Activated naive CD4-positive, alpha-beta T cell treated with anti-CD3 and anti-CD28 coated beads, Interleukin-2, amount 50 U/mL, for 72 hours (primary cell): Measurements from ENCODE around the gene CASP10. TPM values are rescaled to one million over a fixed set of nuclear protein-coding genes. Genes with fewer than 3 reads are reported as not detected.

Source experiments
- ATAC-seq, 2 donors: fragments of 150-1000 bp; cut with Tn5 transposase; 2 replicates each; pipeline ENCODE4 v1.10.0; 2021; ENCODE audit warnings: mild to moderate bottlenecking in 2 of 2, moderate library complexity in 2 of 2
- DNase-seq, 2 donors: peaks; one replicate each; pipeline ENCODE4 v3.0.0; 2021 to 2022; ENCODE audit warnings: low spot score in 2 of 2
- H3K27ac Mint-ChIP-seq, 2 donors: one replicate each; pipeline ENCODE4 v1.8.0; 2022; ENCODE audit warnings: mild to moderate bottlenecking in 2 of 2, mixed read lengths in 2 of 2
- H3K36me3 Mint-ChIP-seq, 2 donors: one replicate each; pipeline ENCODE4 v1.8.0; 2022; ENCODE audit warnings: mixed read lengths in 2 of 2
- H3K9me3 Mint-ChIP-seq, 2 donors: one replicate each; pipeline ENCODE4 v1.8.0; 2022; ENCODE audit warnings: mixed read lengths in 2 of 2
- total RNA-seq, 2 donors: library from RNA; stranded (reverse); gene quantifications; one replicate each; pipeline ENCODE4 v1.2.3, GENCODE V29; 2022

Gene CASP10
- total RNA-seq, 2 donors from 2014 or later, result 23.5 to 25.1 TPM

GRCh38 chr2:201204655-201205514 lies 21.9 kb downstream of the CASP10 start:
- ATAC-seq (no peak), DNase-seq (no peak)
- Mint-ChIP-seq H3K36me3 (peaks cover 0 to 33% of the 10 kb centered on the region in 2 donors), H3K27ac (peak overlapping the region in 1 of 2 donors; percentile 32), H3K9me3 (no peaks in the 10 kb centered on the region)

DNA sequence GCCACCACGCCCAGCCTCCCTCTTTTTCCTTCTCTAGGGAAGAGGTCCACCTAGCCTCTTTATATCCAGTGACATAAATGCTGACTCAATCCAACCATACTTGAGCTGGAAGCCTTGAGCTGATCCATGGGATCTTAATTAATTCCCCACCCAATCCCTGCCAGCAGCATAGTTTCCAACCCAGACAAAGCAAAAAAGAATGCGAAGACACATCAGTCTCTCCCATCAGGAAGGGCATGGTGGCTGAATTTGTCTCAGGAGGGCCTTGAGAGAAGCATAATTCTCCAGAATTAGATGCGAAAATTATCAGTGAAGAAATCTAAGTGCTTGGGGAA lies 22.5 kb downstream of the CASP10 start:
- Mint-ChIP-seq H3K27ac (peak overlapping the region in 1 of 2 donors; percentile 32), H3K36me3 (peaks cover 0 to 28% of the 10 kb centered on the region in 2 donors), H3K9me3 (no peaks in the 10 kb centered on the region)
- ATAC-seq (no peak), DNase-seq (no peak)

DNA sequence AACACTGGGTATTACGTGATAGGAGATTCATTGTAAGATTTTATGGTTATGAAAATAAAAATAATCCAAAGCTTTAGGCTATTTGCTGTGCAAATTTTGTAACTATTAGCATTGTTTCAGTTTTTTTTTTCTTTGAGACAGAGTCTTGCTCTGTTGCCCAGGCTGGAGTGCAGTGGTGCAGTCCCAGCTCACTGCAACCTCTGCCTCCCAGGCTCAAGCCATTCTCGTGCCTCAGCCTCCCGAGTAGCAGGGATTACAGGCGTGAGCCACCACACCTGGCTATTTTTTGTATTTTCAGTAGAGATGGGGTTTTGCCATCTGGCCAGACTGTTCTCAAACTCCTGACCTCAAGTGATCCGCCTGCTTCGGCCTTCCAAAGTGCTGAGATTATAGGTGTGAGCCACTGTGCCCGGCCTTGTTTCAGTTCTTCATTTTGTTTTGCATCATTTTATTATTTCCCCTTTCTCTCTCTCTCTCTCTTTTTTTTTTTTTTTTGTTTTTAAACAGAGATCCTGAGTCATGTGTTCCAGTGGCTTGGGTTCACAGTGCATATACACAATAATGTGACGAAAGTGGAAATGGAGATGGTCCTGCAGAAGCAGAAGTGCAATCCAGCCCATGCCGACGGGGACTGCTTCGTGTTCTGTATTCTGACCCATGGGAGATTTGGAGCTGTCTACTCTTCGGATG lies 25.8 kb downstream of the CASP10 start:
- H3K36me3 Mint-ChIP-seq, result peaks cover 0 to 23% of the 10 kb centered on the region in 2 donors
- no peaks in the 10 kb centered on the region for H3K9me3 Mint-ChIP-seq
- no peak overlapping the region for H3K27ac Mint-ChIP-seq
- no peak for ATAC-seq
- no peak for DNase-seq

DNA sequence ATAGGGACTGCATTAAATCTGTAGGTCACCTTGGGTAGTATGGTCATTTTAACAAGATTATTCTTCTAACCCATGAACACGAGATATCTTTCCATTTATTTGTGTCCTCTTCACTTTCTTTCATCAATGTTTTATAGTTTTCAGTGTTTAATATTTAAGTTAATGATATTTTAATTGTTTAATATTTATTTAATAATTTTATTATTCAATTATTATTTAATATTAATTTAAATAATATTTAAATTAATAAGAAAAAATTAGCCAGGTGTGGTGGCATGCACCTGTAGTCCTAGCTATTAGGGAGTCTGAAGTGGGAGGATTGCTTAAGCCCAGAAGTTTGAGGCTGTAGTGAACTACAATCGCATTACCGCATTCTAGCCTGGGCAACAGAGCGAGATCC lies 33.0 kb downstream of the CASP10 start:
- H3K9me3 Mint-ChIP-seq, result no peaks in the 10 kb centered on the region
- no peak for DNase-seq
- no peak overlapping the region for H3K27ac Mint-ChIP-seq
- ATAC-seq, result no peak
- peaks cover 0 to 7% of the 10 kb centered on the region in 2 donors for H3K36me3 Mint-ChIP-seq

GRCh38 chr2:201216918-201217317 lies 34.0 kb downstream of the CASP10 start:
- no peak for DNase-seq
- Mint-ChIP-seq H3K9me3 (no peaks in the 10 kb centered on the region), H3K27ac (no peak overlapping the region), H3K36me3 (peaks cover 0 to 12% of the 10 kb centered on the region in 2 donors)
- ATAC-seq, result peak; percentile 45 to 54

DNA sequence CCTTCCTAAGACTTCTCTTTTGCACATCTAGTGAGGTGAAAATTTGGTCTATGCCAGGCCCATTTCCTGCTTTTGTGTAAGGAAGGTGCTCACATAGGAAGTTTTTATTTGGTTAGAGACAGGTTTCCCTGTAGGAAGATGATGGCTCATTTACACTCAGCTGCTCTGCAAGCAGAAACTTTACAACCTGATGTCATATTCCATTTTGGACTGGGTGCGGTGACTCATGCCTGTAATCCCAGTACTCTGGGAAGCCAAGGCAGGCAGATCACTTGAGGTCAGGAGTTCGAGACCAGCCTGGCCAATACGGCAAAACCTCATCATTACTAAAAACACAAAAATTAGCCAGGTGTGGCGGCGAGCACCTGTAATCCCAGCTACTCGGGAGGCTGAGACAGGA lies 35.8 kb downstream of the CASP10 start:
- ATAC-seq (no peak), DNase-seq (no peak)
- Mint-ChIP-seq H3K27ac (peak overlapping the region in 1 of 2 donors; percentile 16), H3K9me3 (no peaks in the 10 kb centered on the region), H3K36me3 (peaks cover 0 to 12% of the 10 kb centered on the region in 2 donors)

DNA sequence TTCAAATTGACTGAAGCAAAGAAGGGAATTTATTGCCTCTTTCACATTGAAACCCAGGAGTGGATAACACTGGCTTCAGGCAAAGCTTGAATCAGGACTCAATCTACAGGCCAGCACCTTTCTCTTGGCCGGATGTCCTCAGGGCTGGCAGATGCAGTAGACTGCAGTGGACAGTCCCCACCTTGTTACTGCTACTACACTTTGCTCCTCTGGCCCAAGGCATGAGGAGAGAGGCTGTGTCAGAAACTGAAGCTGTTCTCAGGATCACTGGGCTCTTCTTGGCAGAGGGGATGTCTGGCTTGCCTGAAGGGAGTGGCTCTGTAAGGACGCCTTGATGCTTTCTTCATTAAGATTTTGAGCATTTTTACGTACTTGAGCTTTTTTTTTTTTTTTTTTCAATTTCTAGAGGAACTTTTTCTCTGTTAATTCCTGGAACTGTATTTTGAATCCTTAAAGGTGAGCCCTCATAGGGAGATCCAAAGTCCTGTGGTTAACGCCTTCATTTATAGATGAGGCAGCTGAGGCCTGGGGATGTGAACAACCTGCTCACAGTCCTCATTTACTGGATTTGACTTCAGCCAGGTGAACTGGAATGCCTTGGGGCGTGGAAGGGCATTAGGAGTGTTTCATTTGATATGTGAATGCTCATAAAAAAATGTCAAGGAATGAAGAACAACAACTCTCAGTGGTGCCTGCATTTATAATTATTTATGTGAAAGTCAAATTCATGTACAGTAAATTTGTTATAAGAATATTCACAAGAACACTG lies 36.6 kb downstream of the CASP10 start:
- H3K36me3 Mint-ChIP-seq, result peaks cover 0 to 12% of the 10 kb centered on the region in 2 donors
- DNase-seq (no peak), ATAC-seq (peak in 1 of 2 donors; percentile 23)
- peak overlapping the region; percentile 59 to 91 for H3K27ac Mint-ChIP-seq
- no peaks in the 10 kb centered on the region for H3K9me3 Mint-ChIP-seq

- peaks cover 0 to 12% of the 10 kb centered on the region in 2 donors for H3K36me3 Mint-ChIP-seq
- ATAC-seq, result peak in 1 of 2 donors; percentile 29
- no peak for DNase-seq
- H3K9me3 Mint-ChIP-seq, result no peaks in the 10 kb centered on the region
- H3K27ac Mint-ChIP-seq, result peak overlapping the region; percentile 59 to 91
Measured at GRCh38 chr2:201220102-201220570, 37.2 kb downstream of the CASP10 start.

DNA sequence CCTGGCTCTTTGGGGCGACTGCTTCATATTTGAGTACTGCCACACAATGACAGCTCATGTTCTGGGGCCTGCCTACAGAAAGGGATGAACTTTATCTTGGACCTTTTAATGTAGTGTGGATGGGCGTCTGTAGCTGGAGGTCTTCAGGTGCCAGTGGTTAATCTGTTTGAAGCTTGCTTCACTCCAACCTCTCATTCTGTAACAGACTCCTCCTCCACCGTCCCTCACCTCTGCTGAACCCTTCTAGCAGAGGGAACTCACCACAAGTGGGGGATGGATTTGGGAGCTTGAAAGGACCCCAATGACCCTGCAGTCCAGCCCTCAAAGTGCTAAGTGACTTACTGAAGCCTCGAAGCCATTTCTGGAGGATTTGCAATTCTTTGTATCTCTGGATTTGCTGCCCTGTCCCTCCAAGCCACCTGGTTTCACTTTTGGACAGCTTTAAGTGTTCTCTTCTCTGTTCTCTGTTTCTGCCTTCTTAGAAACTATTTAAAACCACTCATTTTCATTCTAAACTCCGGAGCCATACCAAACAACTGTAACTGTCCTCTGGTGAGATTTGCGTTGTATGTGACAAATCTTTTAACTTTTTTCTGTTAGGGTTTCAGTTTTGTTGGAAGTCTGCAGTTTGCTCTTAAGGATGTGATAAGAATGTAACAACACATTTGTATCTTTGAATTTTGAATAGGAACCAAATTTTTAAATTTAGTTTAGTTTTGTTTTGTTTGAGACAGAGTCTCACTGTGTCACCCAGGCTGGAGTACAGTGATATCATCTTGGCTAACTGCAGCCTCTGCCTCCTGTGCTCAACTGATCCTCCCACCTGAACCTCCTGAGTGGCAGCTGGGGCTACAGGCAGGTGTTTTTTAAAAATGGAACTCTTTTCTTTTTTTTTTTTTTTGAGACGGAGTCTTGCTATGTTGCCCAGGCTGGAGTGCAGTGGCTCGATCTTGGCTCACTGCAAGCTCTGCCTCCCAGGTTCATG lies 40.4 kb downstream of the CASP10 start:
- peak; percentile 43 to 50 for ATAC-seq
- H3K27ac Mint-ChIP-seq, result peak overlapping the region in 1 of 2 donors; percentile 76

GRCh38 chr2:201228271-201228911 lies 45.5 kb downstream of the CASP10 start:
- no peaks in the 10 kb centered on the region for H3K9me3 Mint-ChIP-seq
- DNase-seq (no peak), ATAC-seq (no peak)
- H3K27ac Mint-ChIP-seq, result peak overlapping the region; percentile 84 to 87
- H3K36me3 Mint-ChIP-seq, result peaks cover under 1 to 1% of the 10 kb centered on the region in 2 donors

More for the DNA sequence above, 40.4 kb downstream of the CASP10 start:
- Mint-ChIP-seq H3K36me3 (peaks cover 0 to 12% of the 10 kb centered on the region in 2 donors), H3K9me3 (no peaks in the 10 kb centered on the region)
- no peak for DNase-seq

GRCh38 chr2:201228912-201229290 lies 46.0 kb downstream of the CASP10 start:
- peaks cover 6% of the 10 kb centered on the region in 2 donors for H3K36me3 Mint-ChIP-seq
- ATAC-seq (no peak), DNase-seq (no peak)
- H3K27ac Mint-ChIP-seq, result peak overlapping the region; percentile 84 to 87
- no peaks in the 10 kb centered on the region for H3K9me3 Mint-ChIP-seq

DNA sequence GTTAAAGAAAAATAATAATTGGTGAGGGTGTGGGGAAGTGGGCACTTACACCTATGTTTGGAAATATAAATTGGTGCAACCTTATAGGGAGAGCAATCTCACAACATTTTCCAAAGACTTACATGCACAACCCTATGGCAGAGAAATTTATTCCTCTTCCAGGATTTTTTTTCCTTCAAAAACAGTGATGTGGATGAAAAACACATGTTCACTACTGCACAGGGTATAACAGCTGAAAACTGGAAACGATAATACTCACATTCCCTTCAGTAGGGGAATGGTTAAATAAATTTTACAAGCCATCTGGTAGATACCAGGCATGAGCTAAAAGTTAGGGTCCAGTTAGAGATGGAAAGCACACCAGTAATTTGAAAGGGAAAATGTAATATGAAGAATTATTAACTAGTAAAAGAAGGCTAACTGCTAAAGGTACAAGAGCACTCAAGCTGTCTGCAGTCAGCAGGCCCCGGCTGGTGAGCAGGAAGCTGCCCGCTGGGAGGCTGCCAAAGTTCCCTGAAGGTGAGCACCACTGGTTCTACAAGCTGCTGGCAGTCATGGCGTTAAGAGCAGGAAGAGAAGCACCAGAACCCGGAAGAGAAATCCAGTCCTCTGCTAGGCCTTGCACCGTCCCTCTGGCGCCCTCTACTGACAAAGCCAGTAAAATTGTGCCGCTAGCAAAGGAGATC lies 49.0 kb downstream of the CASP10 start:
- DNase-seq, result peak; percentile 90 to 98
- Mint-ChIP-seq H3K9me3 (no peaks in the 10 kb centered on the region), H3K36me3 (peaks cover 15 to 24% of the 10 kb centered on the region in 2 donors), H3K27ac (peak overlapping the region; percentile 91)
- ATAC-seq, result peak; percentile 44 to 57

GRCh38 chr2:201232467-201232815 lies 49.5 kb downstream of the CASP10 start:
- no peak for ATAC-seq
- Mint-ChIP-seq H3K36me3 (peaks cover 16 to 29% of the 10 kb centered on the region in 2 donors), H3K9me3 (no peaks in the 10 kb centered on the region), H3K27ac (peak overlapping the region; percentile 91)
- no peak for DNase-seq

DNA sequence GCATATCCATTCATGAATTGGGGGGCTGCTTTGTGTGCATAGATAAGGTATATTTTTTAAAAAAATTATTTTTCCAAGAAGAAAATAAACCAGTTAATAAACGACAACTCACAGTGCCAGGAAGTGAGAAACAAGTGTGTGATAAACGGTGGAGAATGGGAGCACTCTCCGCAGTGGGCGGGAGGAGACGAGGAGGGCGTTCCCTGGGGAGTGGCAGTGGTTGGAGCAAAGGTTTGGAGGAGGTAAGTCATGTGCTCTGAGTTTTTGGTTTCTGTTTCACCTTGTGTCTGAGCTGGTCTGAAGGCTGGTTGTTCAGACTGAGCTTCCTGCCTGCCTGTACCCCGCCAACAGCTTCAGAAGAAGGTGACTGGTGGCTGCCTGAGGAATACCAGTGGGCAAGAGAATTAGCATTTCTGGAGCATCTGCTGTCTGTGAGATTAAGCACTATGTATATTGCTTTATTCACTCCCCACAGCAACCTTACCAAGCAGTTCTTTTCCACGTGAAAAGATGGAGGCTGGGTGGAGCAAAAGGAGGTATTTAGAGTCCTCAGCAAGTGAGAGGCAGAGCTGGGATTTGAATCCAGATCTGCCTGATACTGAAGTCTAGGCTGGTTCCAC lies 50.4 kb downstream of the CASP10 start:
- Mint-ChIP-seq H3K36me3 (peaks cover 23 to 36% of the 10 kb centered on the region in 2 donors), H3K9me3 (no peaks in the 10 kb centered on the region), H3K27ac (peak overlapping the region; percentile 88 to 91)
- ATAC-seq, result peak; percentile 93 to 95
- DNase-seq, result peak; percentile 80 to 89
